Left colon (tissue), 2 donors: ENCODE measurements around the gene TRAIP. TPM values are rescaled to one million over a fixed set of nuclear protein-coding genes. Genes with fewer than 3 reads are reported as not detected.
"Not testable (repeated sequence)": the region's sequence is repeated elsewhere in the genome, so short reads cannot be mapped to it uniquely, and the experiment has no call there.

Source experiments
- ATAC-seq: fragments of 200-7000 bp; cut with Tn5 transposase; one replicate; pipeline ENCODE4 v1.9.1; 2020; ENCODE audit warnings: mild to moderate bottlenecking, moderate library complexity
- DNase-seq, 2 donors: peaks; one replicate each; pipeline ENCODE4 v3.0.0-alpha.2; 2020
- intact Hi-C, 2 donors: fragments of 100-400 bp; cut with DNase I in 1 of 2; cut with micrococcal nuclease in 1 of 2; formaldehyde crosslinking; loops; one replicate each; pipeline versions ENCODE4 v1.11.2 to v1.14.0; 2022; cut with DNase I, micrococcal nuclease
- long read RNA-seq: library from polyadenylated mRNA; unstranded; transcript quantifications from one replicate; pipeline ENCODE4 v2.0.0, GENCODE V29; 2021
- total RNA-seq, 2 donors: library from RNA; stranded (reverse); fragmentation: NEBNext Ultra II Directional; extraction: Animal tissue kit (Norgen Biotek cat#: 25700); gene quantifications; one replicate each; pipeline ENCODE4 v1.2.1, GENCODE V29; 2021
- donor health status: DM: no; HTN: no; CAD: no.
- donor health status: DM: yes; HTN: yes; CAD: no.

Gene TRAIP
- 1 to 10 TPM; 3.2 to 5.3 TPM for total RNA-seq
- long read RNA-seq, partial matches to known transcripts = 2 of 4 reads
- long read RNA-seq, other reads (novel, unspliced or antisense) = 0 of 4 reads

- intact Hi-C loops = loop anchor here in 1 of 2 donors (10.0 kb wide), 1 partner anchor 142 kb away; the partner anchor contains the start of gene AMIGO3
- ATAC-seq (peak; percentile 100), DNase-seq (peak; percentile 93 to 97)
Measured at GRCh38 chr3:49856181-49857005, at the start of gene TRAIP. Gene TRAIP (minus strand): TSS chr3:49856564. CDS start chr3:49856453, 111 bp downstream.

DNA sequence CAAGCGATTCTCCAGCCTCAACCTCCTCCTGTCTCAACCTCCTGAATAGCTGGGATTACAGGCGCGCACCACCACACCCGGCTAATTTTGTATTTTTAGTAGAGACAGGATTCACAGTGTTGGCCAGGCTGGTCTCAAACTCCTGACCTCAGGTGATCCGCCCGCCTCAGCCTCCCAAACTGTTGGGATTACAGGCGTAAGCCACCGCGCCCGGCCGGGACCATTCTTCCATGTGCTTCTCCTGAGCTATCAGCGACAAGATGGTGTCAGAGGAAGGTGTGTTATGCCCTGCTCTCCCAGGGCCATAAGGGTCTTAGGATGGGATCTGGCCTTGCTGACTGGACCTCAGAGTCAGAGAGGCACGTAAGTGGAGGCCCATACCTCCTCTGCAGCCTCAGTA lies 48.1 kb upstream of the TRAIP start:
- not testable (repeated sequence) for DNase-seq, ATAC-seq
- intact Hi-C loops = loop anchor here in 1 of 2 donors (10.0 kb wide), 1 partner anchor 100 kb away; the partner anchor contains the start of gene INKA1

DNA sequence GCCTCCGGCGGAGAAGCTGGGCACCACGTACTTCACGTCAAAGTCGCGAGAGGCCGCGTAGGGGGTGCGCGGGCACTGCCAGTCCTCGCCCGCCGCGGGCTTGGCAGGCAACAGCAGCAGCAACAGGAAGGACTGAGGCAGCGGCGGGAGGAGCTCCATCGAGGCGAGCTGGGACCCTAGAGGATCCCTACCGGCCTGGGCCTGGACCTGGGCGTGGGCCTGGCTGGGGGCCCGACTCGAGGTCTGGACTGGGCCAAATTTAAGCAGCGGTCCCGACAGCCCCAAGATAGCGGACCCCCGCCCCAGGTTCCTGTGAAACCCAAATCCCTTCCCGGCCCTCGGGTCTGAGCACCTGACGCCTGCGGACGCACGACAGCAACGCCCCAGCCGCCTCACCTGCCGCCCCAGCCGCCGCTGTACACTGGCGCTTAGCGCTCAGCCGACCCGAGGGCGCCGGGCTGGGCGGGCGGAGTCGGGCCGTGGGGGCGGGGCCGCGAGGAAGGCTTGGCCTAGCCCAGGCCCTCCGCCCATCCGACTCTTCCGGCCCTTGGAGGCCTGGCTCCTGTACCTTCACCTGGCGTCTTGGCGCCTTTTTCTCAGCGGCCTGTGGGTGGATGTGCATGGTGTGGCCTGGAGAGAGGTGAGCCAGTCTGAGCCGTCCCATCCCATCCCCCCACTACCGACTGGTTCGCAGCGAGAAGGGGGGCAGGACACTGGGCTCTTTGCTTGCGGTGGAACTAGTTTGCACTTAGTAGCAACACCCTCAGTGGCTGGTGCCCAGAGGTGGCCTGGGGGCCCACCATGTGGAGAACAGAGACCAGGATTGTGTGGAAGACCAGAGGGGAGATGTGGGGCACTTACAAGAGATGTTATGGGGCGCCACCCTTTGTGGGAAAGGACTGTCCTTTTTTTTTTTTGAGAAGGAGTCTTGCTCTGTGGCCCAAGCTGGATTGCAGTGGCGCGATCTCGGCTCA lies 47.4 kb upstream of the TRAIP start, which contains the start of gene MST1R:
Gene MST1R, minus strand, starts transcription at position 423 of the 974 bp plus-strand sequence. Its CDS starts 264 bp downstream, at position 159.
- DNase-seq (peak; percentile 94 to 95), ATAC-seq (peak; percentile 72)
- intact Hi-C loops = loop anchor here in 1 of 2 donors (10.0 kb wide), 1 partner anchor 99 kb away; the partner anchor contains the start of gene INKA1

DNA sequence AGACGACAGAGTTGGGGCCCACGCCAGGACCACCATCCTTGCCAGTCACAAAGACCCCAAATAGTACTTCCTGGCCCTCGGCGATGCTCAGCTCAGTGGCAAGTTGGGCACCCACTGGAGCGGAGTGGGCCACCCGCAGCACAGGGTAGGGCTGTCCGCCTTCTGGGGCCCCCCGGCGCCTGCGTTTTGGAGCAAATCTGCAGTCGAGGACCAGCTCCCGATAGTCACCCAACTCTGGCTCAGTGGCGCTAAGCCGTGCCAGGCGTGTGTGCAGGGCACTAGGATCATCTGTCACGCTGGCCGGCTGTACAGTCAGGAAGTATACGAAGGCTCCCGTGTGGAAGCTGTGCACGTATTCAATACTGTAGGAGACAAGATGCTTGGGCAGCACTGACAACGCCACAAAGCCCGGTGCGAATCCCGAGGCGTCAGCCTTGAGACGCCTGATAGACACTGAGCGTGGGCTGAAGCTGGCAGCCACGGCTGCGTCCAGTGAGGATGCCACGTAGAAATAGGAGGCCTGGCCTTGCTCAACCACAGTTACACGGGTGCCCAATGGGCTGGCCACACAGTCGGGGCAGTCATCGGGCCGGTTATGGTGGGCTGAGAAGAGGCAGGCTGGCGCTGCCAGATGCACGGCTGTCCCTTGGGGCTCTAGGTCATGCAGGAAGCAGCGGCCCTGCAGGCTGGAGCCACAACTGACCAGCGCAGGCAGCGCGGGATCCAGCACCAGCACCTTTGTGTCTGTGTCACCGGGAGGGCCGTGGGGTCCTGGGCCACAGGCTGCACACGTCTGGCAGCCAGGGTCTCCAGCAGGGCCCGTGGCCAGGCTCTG lies 46.4 kb upstream of the TRAIP start:
- peak in 1 of 2 donors; percentile 25 for DNase-seq
- no peak for ATAC-seq
- intact Hi-C loops = loop anchor here in 1 of 2 donors (10.0 kb wide), 1 partner anchor 98 kb away; the partner anchor contains the start of gene INKA1

DNA sequence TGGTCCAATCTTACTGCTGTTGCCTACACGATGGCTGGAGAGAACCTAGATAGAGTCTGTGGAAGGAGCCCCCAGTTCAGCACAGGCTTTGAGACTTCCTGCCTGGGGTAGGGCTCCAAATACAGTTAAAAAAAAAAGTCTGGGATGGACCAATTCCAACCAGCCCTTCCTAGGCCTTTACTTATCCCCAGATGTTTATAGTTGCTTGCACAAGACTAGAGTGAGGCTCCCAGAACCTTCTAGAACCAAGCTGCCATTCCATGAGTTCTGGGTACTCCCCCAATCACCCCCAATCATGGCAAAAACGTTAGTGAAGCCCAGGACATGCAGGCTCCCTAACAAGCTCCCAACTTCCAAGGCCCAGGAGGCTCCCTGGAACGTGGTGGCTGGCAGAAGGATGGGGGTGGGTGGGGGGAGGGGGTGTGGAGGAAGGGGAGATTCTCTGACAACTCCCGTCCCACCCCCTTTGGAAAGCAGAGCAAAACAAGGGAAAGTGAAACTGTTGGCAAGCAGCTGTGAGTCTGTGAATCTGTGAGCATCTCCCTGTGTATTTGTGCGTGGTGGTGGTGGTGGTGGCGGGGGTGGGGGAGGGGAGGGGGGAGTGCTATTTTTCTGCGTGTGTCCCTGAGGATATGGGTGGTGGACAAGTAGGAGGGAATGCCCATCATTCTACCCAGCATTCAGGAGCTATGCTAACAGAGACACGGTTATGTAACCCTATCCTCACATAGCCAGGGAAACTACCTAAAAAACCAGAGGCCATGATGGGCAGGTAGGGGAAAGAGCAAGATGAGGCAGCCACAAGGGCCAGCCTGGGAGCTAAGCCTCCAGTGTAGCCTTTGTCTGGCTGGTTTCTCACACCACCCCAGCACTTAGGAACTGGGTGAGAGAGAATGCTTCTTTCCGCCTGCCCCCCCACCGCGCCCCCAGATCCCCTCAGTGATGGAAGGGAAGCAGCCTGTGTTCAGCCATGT lies 45.3 kb upstream of the TRAIP start:
- intact Hi-C loops = loop anchor here in 1 of 2 donors (10.0 kb wide), 1 partner anchor 97 kb away; the partner anchor contains the start of gene INKA1
- DNase-seq = no peak

DNA sequence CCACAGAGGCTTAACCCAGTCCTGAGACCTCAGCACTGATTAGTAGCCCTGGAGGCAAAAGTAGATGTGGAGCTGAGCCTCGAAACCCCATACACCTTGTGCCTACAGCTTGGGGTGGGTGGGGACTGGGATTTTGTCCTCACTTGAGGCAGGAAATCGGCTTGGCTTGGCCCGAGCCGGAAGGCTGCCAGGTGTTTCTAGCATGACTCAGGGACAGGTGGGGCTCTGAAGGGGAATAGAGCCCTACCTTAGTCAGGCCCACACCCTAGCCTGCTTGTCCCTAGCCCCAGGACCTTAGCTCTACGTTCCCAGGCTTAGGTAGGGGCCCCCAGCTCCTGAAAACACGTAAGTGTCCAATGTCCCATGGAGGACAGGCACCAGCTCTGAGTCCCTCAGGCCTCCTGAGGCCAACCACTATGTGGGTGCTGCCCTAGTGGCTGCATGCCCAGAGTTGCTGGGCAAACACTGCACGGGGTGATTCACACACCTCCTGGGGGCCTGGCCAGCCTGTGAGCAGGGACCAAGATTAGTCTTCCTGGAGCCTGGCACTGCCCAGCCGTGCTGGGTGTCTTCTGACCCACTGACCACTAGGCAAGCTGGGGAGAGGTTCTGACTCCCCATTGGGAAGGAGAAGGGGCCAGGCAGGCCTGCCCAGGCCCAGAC lies 44.3 kb upstream of the TRAIP start:
- ATAC-seq = peak; percentile 72
- DNase-seq = peak; percentile 85 to 92
- intact Hi-C loops = loop anchor here in 1 of 2 donors (10.0 kb wide), 1 partner anchor 96 kb away; the partner anchor contains the start of gene INKA1

More for the DNA sequence above, 45.3 kb upstream of the TRAIP start:
- ATAC-seq = no peak

DNA sequence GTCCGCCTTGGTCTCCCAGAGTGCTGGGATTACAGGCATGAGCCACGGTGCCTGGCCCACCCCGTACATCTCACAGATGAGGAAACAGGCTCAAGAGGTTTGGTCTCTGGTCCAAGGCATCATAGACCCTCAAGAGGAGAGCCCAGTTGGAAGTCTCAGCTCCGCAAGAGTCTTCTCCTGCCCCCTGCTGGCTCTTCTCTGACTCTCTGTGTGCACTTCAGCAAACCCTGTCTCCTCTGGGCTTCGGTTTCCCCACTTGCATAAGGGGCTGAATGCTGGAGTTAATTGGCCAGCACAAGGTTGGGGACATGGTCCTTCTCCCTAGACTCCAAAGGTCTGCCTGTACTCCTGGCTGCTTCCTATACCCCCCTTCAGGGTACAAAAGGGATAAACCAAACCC lies 43.5 kb upstream of the TRAIP start:
- intact Hi-C loops = loop anchor here in 1 of 2 donors (10.0 kb wide), 1 partner anchor 95 kb away; the partner anchor contains the start of gene INKA1
- DNase-seq (no peak), ATAC-seq (no peak)

- no peak for DNase-seq
- intact Hi-C loops = no loop called here
- no peak for ATAC-seq
Measured at GRCh38 chr3:49898991-49899390, 42.6 kb upstream of the TRAIP start.

DNA sequence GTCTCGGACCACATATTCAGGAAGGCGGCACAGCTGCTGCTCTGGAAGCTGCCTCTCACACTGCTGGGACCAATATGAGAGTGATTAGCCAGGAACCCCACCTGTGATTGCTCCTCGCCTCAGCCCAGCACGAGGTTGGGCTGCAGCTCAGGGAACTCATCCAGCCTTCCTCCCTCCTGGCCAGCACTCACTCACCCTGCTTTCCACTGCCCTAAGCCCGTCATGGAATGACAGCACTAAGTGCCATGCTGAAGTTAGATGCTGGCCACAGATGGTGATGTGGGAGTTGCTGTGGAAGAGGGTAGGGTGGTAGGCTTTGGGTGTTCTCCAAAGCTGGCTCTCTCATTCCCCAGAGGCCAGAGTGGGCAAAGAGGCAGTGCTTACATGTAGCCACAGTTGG lies 40.0 kb upstream of the TRAIP start:
- DNase-seq (no peak), ATAC-seq (no peak)
- intact Hi-C loops = no loop called here

DNA sequence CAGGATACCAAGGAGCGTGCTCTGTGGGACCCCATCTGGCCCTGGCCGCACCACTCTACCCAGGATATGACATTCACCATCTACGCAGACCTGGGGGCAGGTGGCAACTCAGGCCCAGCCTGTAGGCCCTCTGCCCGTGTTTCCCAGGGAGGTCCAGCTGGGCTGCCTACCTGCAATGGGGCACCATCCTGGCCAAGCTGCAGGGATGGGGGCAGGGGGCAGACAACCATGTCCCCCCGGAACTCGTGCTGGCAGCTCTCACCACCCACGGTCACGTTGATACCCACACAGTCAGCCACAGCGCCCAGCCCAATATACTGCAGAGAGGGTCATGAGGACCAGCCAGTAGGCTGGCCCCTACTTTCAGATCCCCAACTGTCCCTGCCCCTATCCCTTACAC lies 39.4 kb upstream of the TRAIP start:
- intact Hi-C loops = no loop called here
- DNase-seq (no peak), ATAC-seq (no peak)

- ATAC-seq (no peak), DNase-seq (no peak)
- intact Hi-C loops = no loop called here
Measured at GRCh38 chr3:49889296-49889695, 32.9 kb upstream of the TRAIP start.

DNA sequence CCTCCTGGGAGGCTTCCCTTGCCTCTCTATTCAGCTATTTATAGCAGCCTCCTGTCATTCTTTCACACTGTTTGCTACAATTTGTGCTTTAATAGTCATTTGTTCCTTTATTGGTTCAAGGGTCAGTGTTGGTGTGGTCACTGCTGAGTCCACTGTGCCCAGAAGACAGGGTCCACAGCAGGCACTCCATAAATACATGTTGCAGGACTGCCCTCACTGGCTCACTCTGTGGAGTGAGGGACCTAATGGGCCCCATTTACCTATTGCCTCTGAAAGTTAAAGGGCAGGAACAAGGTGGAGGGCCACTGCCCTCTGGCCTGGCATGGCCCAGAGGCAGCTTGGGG lies 30.5 kb upstream of the TRAIP start:
- DNase-seq (no peak), ATAC-seq (no peak)
- intact Hi-C loops = no loop called here

DNA sequence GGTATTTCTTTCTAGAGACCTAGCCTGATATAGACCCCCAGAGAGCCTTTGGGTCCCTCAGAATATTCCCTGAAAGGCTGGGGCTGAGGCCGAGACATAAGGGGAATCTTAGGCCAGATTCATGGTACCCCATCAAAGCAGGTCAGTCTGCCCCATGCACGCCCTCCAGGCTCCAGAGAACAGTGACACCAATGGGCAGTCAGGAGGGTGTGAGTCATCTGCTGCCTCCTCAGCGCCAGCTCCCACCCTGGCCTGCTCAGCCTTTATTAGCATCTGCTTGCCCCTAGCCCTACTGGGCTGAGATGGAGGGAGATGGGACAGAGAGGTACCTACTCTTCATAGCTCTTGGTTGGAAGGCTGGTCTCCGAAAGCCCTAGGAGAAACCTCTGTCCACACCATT lies 27.6 kb upstream of the TRAIP start:
- intact Hi-C loops = no loop called here
- DNase-seq (no peak), ATAC-seq (peak; percentile 2)

DNA sequence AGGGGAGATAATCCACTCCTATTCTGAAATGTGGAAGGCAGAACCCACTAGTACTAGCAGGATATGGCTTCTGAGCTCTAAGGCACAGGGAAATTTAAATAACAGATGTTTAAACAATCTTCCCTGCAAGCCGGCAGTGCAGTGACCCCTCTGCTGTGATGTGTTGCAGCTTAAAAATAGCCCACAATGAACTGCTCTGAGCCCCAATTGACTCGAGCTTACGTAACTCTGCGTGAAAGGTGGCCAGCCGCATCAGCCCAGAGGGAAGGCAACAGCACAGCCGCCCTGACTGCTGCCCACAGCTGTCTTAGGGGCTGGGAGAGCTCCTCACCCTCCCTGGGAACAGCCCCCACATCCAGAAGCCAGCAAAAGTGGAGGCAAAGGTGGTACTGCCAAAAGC lies 25.8 kb upstream of the TRAIP start:
- DNase-seq = no peak
- no peak for ATAC-seq
- intact Hi-C loops = no loop called here

DNA sequence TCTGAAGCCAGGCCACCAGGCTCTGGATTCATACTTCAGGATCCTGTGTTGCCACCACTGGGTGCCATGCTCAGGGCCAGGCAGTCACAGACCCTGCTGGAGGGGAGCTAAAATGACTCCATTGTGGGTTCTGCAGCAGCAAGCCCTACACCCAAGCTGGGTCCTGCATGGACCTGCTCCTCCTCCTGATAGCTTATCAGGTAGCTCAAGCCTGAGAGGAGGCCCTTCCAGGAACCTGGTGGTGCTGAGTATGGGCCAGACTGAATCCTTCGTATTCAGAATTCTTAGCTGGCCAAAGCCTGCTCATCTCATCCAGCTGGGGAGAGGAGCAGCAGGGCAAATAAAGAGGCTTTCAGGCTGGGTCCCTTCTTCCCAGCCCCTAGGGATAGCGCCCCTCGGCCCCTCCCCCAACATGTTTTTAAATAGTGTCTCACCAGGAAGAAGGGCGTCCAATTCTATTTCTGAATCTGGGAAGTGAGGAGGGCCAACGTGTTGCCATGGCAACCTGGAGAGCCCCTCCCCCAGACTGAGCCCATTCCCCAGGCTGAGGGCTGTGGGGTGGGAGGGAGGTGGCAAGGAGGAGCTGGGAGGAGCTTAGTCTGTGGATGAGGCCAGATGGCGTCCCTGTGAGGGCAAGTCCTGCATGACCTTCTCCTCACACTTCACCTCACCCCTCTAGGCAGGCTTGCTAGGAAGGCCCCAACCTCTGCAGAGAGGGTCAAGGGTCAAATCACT lies 24.4 kb upstream of the TRAIP start:
- no peak for DNase-seq
- intact Hi-C loops = no loop called here
- ATAC-seq = no peak

GRCh38 chr3:49879721-49880120 lies 23.4 kb upstream of the TRAIP start:
- intact Hi-C loops = no loop called here
- DNase-seq = no peak
- no peak for ATAC-seq
